SHP77 (cell line): ENCODE results near the gene PPP2R5C.
"Not testable (repeated sequence)": the region's sequence is repeated elsewhere in the genome, so short reads cannot be mapped to it uniquely, and the experiment has no call there.

Source experiments
- DNase-seq, 2 experiments: peaks; one replicate each; lab custom pipeline; 2025; lab: John Stamatoyannopoulos, UW

PPP2R5C gene

DNA sequence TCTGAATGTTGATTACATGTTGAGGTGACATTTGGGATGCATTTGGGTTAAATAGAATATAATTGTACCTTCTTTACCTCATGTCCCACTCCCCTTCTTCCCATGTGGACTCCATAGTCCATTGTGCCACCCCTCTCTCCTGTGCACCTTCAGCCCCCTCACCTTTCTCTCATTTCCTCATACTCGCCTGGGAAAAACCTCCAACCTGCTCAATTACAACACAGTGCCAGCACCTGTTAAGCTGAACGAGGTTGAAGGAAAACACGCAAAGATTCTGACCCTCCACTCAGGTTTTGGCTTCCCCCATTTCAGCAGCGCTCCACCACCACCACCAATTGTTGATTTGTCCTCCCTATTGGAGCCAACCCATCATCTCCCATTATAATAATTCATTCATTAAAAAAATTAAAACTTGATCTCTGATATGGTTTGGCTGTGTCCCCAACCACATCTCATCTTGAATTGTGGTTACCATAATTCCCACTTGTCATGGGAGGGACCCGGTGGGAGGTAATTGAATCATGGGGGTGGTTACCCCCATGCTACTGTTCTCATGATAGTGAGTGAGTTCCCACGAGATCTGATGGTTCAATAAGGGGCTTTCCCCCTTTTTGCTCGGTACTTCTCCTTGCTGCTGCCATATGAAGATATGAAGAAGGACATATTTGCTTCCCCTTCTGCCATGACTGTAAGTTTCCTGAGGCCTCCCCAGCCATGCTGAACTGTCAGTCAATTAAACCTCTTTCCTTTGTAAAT, 33.7 kb upstream of the PPP2R5C start:
- no peak for DNase-seq

DNA sequence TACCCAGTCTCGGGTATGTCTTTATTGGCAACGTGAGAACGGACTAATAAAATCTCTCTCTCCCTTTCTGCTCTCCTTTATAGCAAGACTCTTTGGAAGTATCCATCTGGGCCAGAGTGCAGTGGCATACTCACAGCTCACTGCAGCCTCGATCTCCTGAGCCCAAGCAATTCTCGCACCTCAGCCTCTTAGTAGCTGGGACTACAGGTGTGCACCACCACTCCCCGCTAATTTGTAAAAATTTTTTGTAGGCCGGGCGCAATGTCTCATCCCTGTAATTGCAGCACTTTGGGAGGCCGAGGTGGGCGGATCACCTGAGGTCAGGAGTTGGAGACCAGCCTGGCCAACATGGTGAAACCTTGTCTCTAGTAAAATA, 33.2 kb upstream of the PPP2R5C start:
- DNase-seq: no peak

DNA sequence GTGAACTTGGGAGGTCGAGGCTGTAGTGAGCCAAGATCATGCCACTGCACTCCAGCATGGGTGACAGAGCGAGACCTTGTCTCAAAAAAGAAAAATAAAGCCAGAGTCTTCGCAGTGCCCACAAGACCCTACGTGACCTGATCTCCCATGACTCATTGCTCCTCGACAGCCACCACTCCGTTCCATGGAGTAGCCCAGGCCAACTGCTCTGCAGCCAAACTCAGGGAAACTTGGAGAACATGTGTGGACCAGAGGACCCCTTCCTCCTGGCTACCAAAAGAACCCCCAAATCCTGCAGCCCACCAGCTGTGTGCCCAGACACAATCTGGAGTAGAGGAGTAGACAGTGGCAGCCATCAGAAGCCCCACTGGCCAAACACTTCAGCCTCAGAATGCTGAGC, 32.1 kb upstream of the PPP2R5C start:
- no peak for DNase-seq

DNA sequence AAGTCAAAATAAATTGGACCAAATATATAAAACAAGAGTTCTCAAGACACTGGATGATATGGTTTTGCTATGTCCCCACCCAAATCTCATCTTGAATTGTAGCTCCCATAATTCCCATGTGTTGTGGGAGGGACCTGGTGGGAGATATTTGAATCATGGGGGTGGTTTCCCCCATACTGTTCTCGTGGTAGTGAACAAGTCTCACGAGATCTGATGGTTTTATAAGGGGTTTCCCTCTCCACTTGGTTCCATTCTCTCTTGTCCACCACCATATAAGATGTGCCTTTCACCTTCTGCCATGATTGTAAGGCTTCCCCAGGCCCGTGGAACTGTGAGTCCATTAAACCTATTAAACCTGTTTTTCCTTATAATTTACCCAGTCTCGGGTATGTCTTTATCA, 31.4 kb upstream of the PPP2R5C start:
- DNase-seq: not testable (repeated sequence)

DNA sequence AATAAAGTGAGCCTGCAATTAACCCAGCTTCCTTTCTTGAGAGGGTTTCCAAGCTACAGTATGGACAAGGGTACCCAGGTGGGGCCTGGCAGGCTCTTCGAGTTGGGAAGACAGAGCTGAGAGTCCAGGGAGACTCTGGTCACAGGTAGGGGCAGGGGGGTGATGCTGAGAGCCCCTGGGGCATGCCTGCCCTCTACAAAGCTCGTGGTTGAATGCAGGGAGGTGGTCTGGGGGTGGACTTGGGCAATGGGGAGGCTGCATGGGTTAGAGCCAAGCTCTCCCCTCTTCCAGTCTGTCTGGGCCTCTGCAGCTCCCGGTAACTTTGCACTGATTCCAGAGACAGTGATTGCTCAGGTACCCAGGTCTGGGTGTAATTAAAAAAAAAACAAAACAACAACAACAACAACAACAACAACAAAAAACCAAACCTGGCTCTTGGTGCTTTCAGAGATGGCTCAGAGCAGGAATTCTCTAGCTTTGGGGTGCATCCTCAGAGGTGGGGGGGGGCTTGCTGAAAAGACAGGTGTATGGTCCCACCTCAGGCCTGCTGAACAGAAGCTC, 30.8 kb upstream of the PPP2R5C start:
- DNase-seq: no peak

DNA sequence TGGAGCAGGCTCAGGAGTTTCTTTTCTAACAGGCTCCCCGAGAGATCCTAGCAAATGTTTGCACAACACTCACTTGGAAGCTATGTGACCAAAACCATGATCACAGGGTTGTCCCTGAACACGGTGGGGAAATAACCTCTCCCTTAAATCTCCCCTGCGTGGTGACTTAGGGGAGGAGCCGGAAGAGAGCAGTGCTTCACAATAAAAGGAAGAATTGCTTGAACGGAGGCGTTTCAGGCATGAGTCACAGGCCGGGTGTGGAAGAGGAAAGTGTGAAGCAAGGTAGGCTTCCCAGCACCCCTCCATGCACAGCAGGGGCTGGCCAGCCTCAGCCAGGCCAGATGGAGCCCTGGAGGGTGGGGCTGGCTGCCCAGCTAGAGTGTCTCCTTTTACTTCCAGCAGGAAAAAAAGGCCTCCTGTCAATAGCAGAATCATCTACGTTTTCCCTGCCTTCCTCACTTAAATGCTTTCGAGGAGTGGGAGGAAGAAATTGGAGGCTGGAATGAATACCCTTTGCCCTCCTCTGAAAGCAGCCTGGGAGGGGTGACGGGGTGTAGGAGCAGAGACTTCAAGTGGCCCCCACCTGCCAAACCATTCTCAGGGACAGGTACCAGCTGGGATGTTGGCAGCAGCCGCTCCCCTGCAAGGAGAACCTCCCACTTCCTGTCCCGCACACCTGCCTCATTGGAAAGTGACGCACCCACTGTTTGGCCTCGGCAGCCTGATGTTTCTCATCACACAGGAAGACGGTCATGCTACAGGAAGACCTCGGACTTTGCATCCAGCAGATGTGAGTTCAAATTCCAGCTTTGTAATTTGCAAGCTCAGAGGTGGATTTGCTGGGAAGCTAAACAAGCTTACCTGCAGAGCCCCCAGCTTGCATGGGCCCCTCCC, 30.1 kb upstream of the PPP2R5C start:
- peak; percentile 80 to 92 for DNase-seq

DNA sequence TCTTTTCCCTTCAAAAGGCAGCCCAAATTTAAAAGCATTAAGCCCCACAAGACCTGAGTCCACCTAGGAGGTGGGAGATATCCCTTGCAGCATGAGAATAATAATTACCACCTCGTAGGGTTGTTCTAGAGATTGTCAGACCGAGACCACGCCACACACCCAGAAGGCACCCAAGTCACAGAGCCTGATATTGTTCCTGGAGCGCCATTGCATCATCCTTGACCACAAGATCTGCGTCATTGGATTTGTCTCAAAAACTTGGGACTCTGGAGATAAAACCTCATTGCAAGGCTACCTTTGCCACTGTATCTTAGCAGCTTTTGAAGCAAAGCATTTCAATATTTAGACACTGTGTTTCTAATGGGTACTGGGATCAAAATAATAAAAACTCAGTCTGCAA, 29.4 kb upstream of the PPP2R5C start:
- no peak for DNase-seq

DNA sequence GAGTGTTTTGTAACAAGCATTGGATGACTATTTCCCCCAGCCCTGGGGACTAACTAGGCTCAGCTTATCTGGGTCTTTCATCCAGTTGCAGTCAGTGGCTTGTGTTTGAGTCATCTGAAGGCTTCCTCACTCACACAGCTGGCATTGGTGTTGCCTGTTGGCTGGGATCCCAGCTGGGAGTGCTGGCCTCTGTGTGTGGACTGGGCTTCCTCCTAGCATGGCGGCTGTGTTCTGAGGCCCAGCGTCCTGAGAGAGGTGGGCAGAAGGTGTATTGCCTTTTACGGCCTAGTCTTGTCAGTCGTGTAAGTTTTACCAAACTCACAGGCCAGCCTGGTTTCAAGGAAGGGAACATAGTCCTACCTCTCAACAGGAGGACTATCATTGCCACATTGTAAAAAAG, 28.3 kb upstream of the PPP2R5C start:
- peak in 1 of 2 experiments; percentile 30 for DNase-seq

DNA sequence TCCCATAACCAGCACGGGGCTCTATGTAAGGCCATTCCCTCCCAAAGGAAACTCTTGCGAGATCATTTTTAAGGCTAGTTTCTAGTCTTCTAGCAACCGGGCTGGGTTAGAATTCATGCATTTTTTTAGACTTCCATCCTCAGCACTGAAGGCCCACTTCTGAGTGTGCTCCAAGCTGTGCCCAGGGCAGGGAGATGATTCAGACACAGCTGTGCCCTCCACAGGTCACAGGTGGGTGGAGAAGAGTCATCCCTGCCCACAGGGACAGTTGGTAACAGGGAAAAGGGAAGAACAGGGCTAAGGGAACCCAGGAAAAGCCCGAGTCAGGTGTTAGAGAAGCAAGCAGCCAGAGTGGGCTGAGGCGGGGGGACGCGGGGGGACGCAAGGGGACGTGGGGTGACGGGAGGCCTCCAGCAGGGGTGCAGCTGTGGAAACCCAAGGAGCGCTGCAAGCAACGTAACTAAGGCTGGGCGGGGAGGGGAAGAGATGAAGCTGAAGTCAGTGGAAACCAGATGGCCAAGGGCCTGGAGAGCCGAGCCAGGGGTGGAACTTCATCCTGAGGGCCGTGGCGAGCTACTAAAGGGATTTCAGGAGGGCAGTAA, 27.2 kb upstream of the PPP2R5C start:
- DNase-seq: no peak

DNA sequence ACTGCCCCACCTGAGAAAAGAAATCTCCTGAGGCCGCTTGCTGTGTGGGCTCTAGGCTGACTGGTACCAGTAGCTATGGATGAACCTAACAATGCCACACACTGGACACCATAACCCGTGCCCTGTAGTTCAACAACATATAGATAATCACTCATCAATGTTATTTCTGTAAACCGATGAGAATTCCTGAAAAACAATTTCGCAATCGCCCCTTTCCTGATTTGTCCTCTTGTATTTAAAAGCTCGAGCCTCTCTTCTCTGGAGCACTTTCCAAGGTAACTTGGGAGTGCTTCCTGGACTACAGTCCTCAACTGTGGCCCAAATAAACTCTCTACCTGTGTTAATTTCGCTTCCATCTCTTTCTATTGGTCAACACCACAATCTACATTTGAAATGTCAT, 26.1 kb upstream of the PPP2R5C start:
- DNase-seq: no peak

DNA sequence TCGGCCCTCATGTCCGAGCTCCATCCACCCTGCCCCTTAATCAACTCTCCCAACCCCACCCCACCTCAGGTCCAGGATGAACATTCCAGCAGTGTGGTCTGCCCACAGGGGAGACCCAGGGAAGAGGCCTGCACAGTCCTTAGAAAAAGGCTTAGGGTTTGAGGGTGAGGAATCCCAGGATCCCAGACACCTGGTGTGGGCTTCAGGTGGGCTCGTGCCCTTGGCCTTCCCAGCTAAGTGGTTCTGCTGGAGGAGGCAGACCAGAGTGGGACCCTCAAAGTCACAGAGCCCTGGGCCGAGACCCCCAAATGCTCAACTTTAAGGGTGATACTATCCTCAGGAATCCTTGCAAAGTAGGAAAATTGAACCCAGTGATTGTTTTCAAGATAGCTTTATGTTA, 25.4 kb upstream of the PPP2R5C start:
- no peak for DNase-seq

DNA sequence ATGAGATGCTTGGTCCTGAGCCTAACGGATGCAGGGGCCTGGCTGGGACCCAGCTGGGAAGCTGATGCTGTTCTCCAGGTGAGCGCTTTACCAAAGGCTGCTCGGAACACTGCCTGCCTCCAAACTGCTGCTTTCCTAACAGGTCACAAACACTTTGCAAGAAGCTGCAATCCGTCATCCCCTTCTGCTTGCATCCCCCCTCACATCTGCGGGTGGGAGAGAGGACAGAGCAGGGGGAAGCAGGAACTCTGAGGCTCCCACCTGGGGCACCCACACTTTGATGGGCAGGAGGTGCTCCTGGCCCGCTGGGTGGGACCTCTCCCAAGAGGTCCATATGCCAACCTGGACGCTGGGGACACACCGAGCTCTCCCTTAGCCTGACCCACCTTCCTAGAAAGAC, 24.9 kb upstream of the PPP2R5C start:
- DNase-seq: no peak

DNA sequence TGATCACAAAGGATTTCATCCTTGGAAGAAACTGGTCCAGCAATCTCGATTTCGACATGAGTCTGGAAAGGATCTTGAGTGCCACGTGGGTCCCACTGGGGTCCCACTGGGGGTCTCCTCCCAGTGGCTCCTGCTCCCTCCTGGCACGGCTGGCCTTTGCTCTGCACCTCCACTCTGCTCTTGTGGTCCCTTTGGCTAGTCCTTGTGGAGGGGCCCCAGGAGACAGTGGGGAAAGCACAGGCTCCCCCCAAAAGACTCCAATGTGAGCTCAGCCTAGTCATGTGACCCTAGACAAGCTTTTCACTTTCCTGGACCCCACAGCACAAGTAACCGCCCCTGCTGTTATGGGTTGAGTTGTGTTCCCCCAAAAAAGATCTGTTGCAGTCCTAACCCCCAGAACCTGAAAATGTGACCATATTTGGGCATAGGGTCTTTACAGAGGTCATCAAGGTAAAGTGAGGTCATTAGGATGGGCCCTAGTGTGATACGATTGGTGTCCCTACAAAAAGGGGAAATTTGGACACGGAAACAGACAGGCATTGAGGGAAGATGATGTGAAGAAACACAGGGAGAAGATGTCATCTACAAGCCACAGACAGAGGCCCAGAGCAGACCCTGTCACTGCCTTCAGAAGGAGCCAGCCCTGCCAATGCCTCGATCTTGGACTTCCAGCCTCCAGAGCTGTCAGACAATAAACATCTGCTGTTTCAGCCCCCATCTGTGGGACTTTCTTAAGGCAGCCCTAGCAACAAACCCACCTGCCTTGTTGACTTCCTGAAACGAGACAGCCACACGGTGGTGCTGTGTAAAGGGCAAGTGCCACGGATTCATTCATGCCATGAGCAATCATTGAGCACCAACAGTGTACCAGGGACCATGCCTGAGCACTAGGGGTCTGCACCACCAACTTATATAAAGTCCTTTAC, 23.8 kb upstream of the PPP2R5C start:
- DNase-seq: no peak

DNA sequence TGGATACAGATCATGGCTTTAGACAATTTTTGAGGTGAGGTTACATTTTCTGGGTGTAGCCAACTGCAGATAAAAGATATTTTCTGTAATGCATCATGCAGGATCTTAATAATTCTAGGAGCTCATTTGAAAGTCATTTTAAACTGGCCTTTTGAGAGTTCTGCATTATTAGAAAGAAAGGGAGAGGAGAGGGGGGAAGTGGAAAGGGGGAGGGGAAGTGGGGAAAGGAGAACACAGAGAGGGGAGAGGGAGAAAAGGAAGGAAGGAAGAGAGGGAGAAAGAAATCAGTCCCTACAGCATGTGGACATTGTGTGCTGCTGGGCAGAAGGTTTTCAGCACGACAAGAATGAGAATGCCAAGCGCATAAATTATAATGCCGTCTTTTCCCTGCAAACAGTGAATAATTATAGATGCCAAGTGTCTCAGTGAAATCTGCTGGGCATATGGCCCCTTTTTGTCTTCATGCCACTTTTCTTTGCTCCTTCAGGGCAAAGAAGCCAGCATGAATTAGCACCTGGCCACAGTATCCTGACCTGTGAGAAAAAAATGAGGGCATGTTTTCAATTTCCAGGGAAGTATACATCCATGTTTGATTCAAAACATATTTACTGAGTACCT, 22.7 kb upstream of the PPP2R5C start:
- no peak for DNase-seq

DNA sequence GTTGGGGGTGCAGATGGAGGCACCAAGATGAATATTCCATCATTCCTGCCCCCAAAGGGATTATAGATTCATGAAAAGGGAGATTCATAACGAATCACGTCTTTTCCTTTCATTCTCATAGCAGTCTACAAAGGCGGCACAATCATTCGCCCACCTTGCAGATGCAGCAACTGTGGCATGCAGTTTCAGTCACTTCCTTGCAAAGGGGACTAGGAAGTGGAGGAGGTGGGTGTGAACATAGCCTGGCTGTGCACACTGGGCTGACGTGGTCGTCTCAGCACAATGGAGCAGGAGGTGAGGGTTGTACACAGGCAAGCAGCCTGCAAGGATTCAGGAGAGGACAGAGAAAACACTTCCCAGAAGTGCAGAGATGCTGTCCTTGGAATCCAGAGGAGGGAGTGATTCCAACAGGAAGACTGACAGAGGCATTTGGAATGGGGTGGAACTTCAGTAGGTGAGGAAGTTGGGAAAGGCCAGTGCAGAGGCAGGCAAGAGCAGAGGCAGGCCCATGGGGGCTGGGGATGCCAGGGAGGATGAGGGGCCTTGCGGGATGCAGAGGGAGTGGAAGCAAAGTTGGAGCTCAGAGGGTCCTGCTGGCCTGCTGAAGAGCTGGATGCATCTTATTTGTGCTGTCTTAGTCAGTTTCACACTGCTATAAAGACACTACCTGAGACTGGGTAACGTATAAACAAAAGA, 21.9 kb upstream of the PPP2R5C start:
- DNase-seq: no peak

DNA sequence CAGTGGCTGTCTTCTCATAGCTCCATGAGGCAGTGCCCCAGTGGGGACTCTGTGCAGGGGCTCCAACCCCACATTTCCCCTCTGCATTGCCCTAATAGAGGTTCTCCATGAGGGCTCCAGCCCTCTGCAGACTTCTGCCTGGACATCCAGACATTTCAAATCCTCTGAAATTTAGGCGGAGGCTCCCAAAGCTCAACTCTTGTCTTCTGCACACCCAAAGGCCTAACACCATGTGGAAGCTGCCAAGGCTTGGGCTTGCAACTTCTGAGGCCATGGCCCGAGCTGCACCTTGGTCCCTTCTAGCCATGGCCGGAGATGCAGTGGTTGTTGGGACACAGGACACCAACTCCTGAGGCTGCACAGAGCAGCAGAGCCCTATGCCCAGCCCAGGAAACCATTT, 20.5 kb upstream of the PPP2R5C start:
- no peak for DNase-seq

DNA sequence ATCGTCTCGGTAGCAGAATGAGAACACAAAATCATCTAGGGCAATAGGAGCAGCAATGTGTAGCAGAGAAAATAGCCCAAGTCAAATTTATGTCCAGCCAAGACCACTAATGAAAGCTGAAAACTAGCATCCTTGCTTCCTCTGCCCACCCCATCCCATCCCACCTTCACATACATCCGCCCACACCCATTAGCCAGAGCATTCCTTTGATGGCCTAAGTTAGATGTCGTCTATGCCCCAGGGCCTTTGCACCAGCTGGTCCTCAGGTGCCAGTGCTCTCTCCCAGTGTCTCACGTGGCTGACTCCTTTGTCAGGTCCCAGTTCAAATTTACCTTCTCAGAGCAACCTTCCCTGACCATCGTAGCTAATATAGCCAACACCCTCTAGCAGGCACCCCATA, 17.8 kb upstream of the PPP2R5C start:
- DNase-seq: no peak

DNA sequence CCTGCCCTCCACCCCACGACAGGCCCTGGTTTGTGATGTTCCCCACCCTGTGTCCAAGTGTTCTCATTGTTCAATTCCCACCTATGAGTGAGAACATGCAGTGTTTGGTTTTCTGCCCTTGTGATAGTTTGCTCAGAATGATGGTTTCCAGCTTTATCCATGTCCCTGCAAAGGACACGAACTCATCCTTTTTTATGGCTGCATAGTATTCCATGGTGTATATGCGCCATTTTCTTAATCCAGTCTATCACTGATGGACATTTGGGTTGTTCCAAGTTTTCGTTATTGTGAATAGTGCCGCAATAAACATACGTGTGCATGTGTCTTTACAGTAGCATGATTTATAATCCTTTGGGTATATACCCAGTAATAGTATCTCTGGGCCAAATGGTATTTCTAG, 17.1 kb upstream of the PPP2R5C start:
- not testable (repeated sequence) for DNase-seq

DNA sequence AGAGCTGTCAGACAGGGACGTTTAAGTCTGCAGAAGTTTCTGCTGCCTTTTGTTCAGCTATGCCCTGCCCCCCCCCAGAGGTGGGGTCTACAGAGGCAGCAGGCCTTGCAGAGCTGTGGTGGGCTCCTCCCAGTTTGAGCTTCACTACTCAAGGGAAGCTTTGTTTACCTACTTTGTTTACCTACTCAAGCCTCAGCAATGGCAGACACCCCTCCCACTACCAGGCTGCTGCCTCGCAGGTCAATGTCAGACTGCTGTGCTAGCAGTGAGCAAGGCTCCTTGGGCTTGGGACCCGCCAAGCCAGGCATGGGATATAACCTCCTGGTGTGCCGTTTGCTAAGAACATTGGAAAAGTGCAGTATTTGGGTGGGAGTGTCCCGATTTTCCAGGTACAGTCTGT, 11.8 kb upstream of the PPP2R5C start:
- not testable (repeated sequence) for DNase-seq

DNA sequence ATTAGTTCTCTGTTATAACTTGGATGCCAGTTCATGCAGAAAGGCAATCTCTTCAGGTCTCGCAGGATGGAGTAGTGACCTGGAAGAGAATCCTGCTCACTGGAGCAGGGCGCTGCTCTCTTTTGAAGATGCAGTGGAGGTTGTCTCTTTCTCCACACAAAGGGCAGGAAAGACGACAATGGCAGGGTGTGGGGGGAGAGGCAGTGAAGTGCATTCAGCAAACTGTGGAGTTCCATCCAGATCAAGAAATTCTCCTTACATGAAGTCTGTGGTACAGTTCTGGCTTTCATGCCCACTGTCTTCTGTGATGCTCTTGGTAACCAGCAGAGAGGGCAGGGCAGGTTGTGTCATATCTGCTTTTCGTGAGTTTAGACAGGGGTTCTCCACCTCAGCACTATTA, 6.6 kb upstream of the PPP2R5C start:
- DNase-seq: no peak
